ENCODE measurements around the gene CACNB2. TPM values are rescaled to one million over a fixed set of nuclear protein-coding genes. Genes with fewer than 3 reads are reported as not detected.

CACNB2 gene
- total RNA-seq, 4 donors from 2014 or later, result 11.6 to 13.8 (median 12.1) TPM

DNA sequence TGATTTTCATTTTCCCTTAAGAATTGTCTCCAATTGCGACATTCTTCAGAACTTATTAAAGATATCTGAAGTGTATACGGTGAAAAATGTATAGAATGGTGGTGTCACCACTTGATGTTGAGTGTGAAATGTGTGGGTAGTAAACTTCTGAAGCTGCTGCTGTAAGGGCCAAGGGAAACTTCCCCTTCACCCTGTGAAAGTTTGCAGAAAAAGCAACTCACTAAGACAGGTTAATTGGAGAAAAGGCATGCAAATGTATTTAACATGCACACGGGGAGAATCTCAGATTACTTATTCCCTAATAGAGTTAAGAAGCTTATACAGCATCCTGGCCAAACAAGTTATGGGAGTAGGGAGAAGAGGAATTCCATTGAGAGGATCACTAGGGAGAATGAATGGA, 338.1 kb downstream of the CACNB2 start:
- no peak for DNase-seq (ENCODE audit: low spot score in 2 of 2)
- TF ChIP-seq EP300 (IDR thresholded peaks at IDR 0.05) (no peak), POLR2A (IDR thresholded peaks at IDR 0.05) (no peak), POLR2AphosphoS5 (IDR thresholded peaks at IDR 0.05) (no peak)

DNA sequence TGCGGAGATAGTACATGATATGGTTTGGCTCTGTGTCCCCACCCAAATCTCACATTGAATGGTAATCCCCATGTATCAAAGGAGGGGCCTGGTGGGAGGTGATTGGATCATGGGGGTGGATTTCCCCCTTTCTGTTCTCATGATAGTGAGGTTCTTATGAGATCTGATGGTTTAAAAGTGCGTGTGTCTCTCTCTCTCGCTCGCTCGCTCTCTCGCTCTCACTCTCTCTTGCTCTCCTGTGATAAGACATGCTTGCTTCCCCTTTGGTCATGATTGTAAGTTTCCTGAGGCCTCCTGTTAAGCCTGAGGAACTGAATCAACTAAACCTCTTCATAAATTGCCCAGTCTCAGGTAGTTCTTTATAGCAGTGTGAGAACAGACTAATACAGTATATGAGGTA, 339.3 kb downstream of the CACNB2 start:
- no peaks in the 10 kb centered on the region for H3K36me3 ChIP-seq
- H3K4me1 ChIP-seq, result no peaks in the 10 kb centered on the region
- DNase-seq (ENCODE audit: low spot score in 2 of 2), result peak in 1 of 2 donors; percentile 12
- TF ChIP-seq POLR2A (IDR thresholded peaks at IDR 0.05), result no peak
- TF ChIP-seq POLR2AphosphoS5 (IDR thresholded peaks at IDR 0.05), result no peak
- TF ChIP-seq, protein P1, sequence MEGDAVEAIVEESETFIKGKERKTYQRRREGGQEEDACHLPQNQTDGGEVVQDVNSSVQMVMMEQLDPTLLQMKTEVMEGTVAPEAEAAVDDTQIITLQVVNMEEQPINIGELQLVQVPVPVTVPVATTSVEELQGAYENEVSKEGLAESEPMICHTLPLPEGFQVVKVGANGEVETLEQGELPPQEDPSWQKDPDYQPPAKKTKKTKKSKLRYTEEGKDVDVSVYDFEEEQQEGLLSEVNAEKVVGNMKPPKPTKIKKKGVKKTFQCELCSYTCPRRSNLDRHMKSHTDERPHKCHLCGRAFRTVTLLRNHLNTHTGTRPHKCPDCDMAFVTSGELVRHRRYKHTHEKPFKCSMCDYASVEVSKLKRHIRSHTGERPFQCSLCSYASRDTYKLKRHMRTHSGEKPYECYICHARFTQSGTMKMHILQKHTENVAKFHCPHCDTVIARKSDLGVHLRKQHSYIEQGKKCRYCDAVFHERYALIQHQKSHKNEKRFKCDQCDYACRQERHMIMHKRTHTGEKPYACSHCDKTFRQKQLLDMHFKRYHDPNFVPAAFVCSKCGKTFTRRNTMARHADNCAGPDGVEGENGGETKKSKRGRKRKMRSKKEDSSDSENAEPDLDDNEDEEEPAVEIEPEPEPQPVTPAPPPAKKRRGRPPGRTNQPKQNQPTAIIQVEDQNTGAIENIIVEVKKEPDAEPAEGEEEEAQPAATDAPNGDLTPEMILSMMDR (IDR thresholded peaks at IDR 0.05), result no peak
- TF ChIP-seq EP300 (IDR thresholded peaks at IDR 0.05), result no peak
- WGBS, result 93% methylated on average over 6 of the region's 6 CpGs
- no peaks in the 10 kb centered on the region for H3K27me3 ChIP-seq
- no peak overlapping the region for H3K27ac ChIP-seq
- no peak overlapping the region for H3K4me3 ChIP-seq
- H3K9me3 ChIP-seq, result no peaks in the 10 kb centered on the region

More for the DNA sequence above, 338.1 kb downstream of the CACNB2 start:
- H3K27ac ChIP-seq, result no peak overlapping the region
- no peak overlapping the region for H3K4me3 ChIP-seq
- 75% methylated on average over 3 of the region's 3 CpGs for WGBS
- H3K27me3 ChIP-seq, result no peaks in the 10 kb centered on the region
- no peaks in the 10 kb centered on the region for H3K4me1 ChIP-seq
- H3K9me3 ChIP-seq, result no peaks in the 10 kb centered on the region
- H3K36me3 ChIP-seq, result no peaks in the 10 kb centered on the region

DNA sequence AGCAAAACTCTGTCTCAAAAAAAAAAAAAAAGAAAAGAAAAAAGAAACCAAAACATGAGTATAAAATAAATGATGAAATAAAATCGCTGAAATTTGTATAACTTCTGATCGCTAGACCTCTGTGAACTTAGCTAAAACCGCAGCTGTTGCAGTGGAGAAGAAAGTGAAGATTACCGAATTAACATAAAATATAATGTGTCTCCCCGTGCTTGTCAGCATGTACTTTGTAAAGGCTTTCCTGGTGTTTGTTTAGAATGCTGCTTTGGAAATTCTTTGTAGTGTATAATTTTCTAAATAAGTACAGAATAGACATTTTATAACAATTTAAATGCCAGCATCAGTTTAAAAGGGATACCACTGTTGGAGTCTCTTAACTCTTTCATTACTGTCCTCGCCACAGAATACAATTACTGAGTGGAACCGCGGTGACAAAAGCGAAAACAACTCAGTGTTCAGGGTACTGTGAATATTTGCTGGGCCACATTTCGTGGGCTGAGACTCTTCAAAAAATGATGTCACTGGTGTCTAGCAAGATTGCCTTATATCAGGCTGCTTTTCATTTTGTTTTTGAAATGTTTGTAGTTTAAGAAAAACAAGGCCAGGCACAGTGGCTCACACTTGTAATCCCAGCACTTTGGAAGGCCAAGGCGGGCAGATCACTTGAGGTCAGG, 343.4 kb downstream of the CACNB2 start:
- no peaks in the 10 kb centered on the region for H3K36me3 ChIP-seq
- H3K27me3 ChIP-seq, result no peaks in the 10 kb centered on the region
- 88% methylated on average over 11 of the region's 11 CpGs for WGBS
- no peak for TF ChIP-seq EP300 (IDR thresholded peaks at IDR 0.05)
- TF ChIP-seq POLR2A (IDR thresholded peaks at IDR 0.05), result no peak
- TF ChIP-seq, protein P1 (IDR thresholded peaks at IDR 0.05), result no peak
- no peak for TF ChIP-seq POLR2AphosphoS5 (IDR thresholded peaks at IDR 0.05)
- H3K9me3 ChIP-seq, result no peaks in the 10 kb centered on the region
- H3K27ac ChIP-seq, result no peak overlapping the region
- H3K4me1 ChIP-seq, result no peaks in the 10 kb centered on the region
- DNase-seq (ENCODE audit: low spot score in 2 of 2), result no peak
- H3K4me3 ChIP-seq, result no peak overlapping the region

GRCh38 chr10:18486438-18486837, 346.2 kb downstream of the CACNB2 start:
- Histone ChIP-seq H3K4me3 (no peak overlapping the region), H3K27ac (no peak overlapping the region), H3K36me3 (no peaks in the 10 kb centered on the region), H3K4me1 (no peaks in the 10 kb centered on the region), H3K9me3 (no peaks in the 10 kb centered on the region), H3K27me3 (no peaks in the 10 kb centered on the region)
- TF ChIP-seq POLR2A (IDR thresholded peaks at IDR 0.05) (no peak), POLR2AphosphoS5 (IDR thresholded peaks at IDR 0.05) (no peak), EP300 (IDR thresholded peaks at IDR 0.05) (no peak)
- TF ChIP-seq, protein P1 (IDR thresholded peaks at IDR 0.05), result no peak
- no peak for DNase-seq (ENCODE audit: low spot score in 2 of 2)
- WGBS, result 90% methylated on average over 3 of the region's 3 CpGs

GRCh38 chr10:18490755-18491154, 350.5 kb downstream of the CACNB2 start:
- WGBS, result 97% methylated on average over 4 of the region's 4 CpGs
- TF ChIP-seq EP300 (IDR thresholded peaks at IDR 0.05) (no peak), POLR2A (IDR thresholded peaks at IDR 0.05) (no peak), POLR2AphosphoS5 (IDR thresholded peaks at IDR 0.05) (no peak)
- TF ChIP-seq, protein P1 (IDR thresholded peaks at IDR 0.05), result no peak
- H3K36me3 ChIP-seq, result no peaks in the 10 kb centered on the region
- no peaks in the 10 kb centered on the region for H3K4me1 ChIP-seq
- H3K27me3 ChIP-seq, result no peaks in the 10 kb centered on the region
- H3K27ac ChIP-seq, result no peak overlapping the region
- no peak overlapping the region for H3K4me3 ChIP-seq
- H3K9me3 ChIP-seq, result peaks cover 2% of the 10 kb centered on the region
- no peak for DNase-seq (ENCODE audit: low spot score in 2 of 2)
